Fibroblast of lung (primary cell): ENCODE measurements around the gene TARS1. TPM values are rescaled to one million over a fixed set of nuclear protein-coding genes. Genes with fewer than 3 reads are reported as not detected.

Experiments used
- DNase-seq, 2 donors: peaks; one replicate each; pipeline versions ENCODE4 v3.0.0 to v3.0.0-alpha.2; 2010; ENCODE audit warnings: low read depth in 2 of 2
- H2AFZ ChIP-seq: 2 replicates; pipeline ENCODE4 v1.5.1; 2012; ENCODE audit warnings: low read length, control low read depth, inconsistent platforms
- H3K27ac ChIP-seq: 2 replicates; pipeline ENCODE4 v1.5.1; 2011; ENCODE audit warnings: low read length, control low read depth; ENCODE audit not compliant: insufficient read depth
- H3K27me3 ChIP-seq: 2 replicates; pipeline ENCODE4 v1.5.1; 2011; ENCODE audit warnings: mild to moderate bottlenecking, low read length; ENCODE audit not compliant: control insufficient read depth, insufficient read depth
- H3K36me3 ChIP-seq: 2 replicates; pipeline ENCODE4 v1.5.1; 2011; ENCODE audit warnings: low read length; ENCODE audit not compliant: control insufficient read depth, insufficient read depth
- H3K4me1 ChIP-seq: 2 replicates; pipeline ENCODE4 v1.5.1; 2011; ENCODE audit warnings: low read length; ENCODE audit not compliant: control insufficient read depth, insufficient read depth; ENCODE audit errors: extremely low read depth
- H3K4me2 ChIP-seq: 2 replicates; pipeline ENCODE4 v1.5.1; 2011; ENCODE audit warnings: low read length, control low read depth; ENCODE audit not compliant: insufficient read depth; ENCODE audit errors: extremely low read depth
- H3K4me3 ChIP-seq, 4 experiments: fragments of 200-600 bp in 1 of 4; sonication (generic) in 1 of 4; replicated peaks in 1 of 4; 2 replicates each; pipeline ENCODE4 v1.5.1; 2011 to 2016; ENCODE audit warnings: low read length in 4 of 4, low read depth in 3 of 4, mild to moderate bottlenecking in 3 of 4, control low read depth in 2 of 4, inconsistent platforms in 1 of 4, mixed read lengths in 1 of 4; ENCODE audit not compliant: insufficient read depth in 1 of 4; ENCODE audit errors: control extremely low read depth in 1 of 4
- H3K79me2 ChIP-seq: 2 replicates; pipeline ENCODE4 v1.5.1; 2012; ENCODE audit warnings: mild to moderate bottlenecking, low read length, inconsistent platforms; ENCODE audit not compliant: control insufficient read depth, insufficient read depth
- H3K9ac ChIP-seq: 2 replicates; pipeline ENCODE4 v1.5.1; 2011; ENCODE audit warnings: mild to moderate bottlenecking, low read length, control low read depth; ENCODE audit not compliant: insufficient read depth
- H3K9me3 ChIP-seq: 2 replicates; pipeline ENCODE4 v1.5.1; 2012; ENCODE audit warnings: low read depth, low read length; ENCODE audit not compliant: control insufficient read depth, insufficient read depth
- H4K20me1 ChIP-seq: 2 replicates; pipeline ENCODE4 v1.5.1; 2011; ENCODE audit warnings: low read length; ENCODE audit not compliant: control insufficient read depth, insufficient read depth; ENCODE audit errors: extremely low read depth
- CTCF ChIP-seq, 2 donors: IDR thresholded peaks in 1 of 2; conservative IDR thresholded peaks in 1 of 2; 1 replicate in 1 of 2; 2 replicates in 1 of 2; pipeline ENCODE4 v1.5.1; 2011 to 2012; ENCODE audit warnings: low read length in 2 of 2, control low read depth in 1 of 2, inconsistent platforms in 1 of 2, low read depth in 1 of 2, mild to moderate bottlenecking in 1 of 2
- EZH2 ChIP-seq: IDR thresholded peaks from 2 replicates; pipeline ENCODE4 v1.5.1; 2012; ENCODE audit warnings: low read length, control low read depth, mild to moderate bottlenecking; ENCODE audit errors: missing control alignments
- polyA plus RNA-seq, 2 donors: library from polyadenylated mRNA; depleted of rRNA in 1 of 2; stranded (reverse) in 1 of 2; unstranded in 1 of 2; fragments of >200 nt; gene quantifications; 2 replicates each; pipeline ENCODE4 v1.2.1, GENCODE V29; 2011 to 2012; ENCODE audit warnings: missing spikeins in 1 of 2
- total RNA-seq: library from RNA; depleted of rRNA; stranded (reverse); fragments of >200 nt; gene quantifications from 2 replicates; pipeline ENCODE4 v1.2.1, GENCODE V29; 2014

Gene TARS1
- total and polyA plus RNA-seq, 2 donors (not counting 1 experiment from before 2014, with no cell fraction given), result 130 to 368 TPM

- Histone ChIP-seq H3K4me3 (no peak overlapping the region), H3K4me1 (no peaks in the 10 kb centered on the region), H2AFZ (no peak overlapping the region), H3K27me3 (no peaks in the 10 kb centered on the region), H4K20me1 (no peaks in the 10 kb centered on the region), H3K9ac (no peak overlapping the region), H3K79me2 (no peaks in the 10 kb centered on the region), H3K27ac (no peak overlapping the region), H3K9me3 (no peaks in the 10 kb centered on the region), H3K4me2 (no peak overlapping the region), H3K36me3 (no peaks in the 10 kb centered on the region)
- no peak for DNase-seq
- TF ChIP-seq EZH2 (no peak), CTCF (conservative IDR thresholded peaks at IDR 0.05 in 1 of 2, IDR thresholded peaks at IDR 0.05 in 1 of 2; ENCODE audit: low read depth in 1 of 2, low read length in 2 of 2) (no peak)
Observed at GRCh38 chr5:33422191-33422590, 18.6 kb upstream of the TARS1 start.

- Histone ChIP-seq H3K27ac (no peak overlapping the region), H3K4me3 (no peak overlapping the region), H3K4me2 (no peak overlapping the region), H4K20me1 (no peaks in the 10 kb centered on the region), H3K36me3 (no peaks in the 10 kb centered on the region), H3K27me3 (no peaks in the 10 kb centered on the region), H3K79me2 (no peaks in the 10 kb centered on the region), H3K4me1 (no peaks in the 10 kb centered on the region), H3K9me3 (no peaks in the 10 kb centered on the region), H2AFZ (no peak overlapping the region), H3K9ac (no peak overlapping the region)
- peak; percentile 44 to 78 for DNase-seq
- TF ChIP-seq CTCF (conservative IDR thresholded peaks at IDR 0.05 in 1 of 2, IDR thresholded peaks at IDR 0.05 in 1 of 2; ENCODE audit: low read depth in 1 of 2, low read length in 2 of 2) (peak in 1 of 2 donors; percentile 32), EZH2 (no peak)
Observed at GRCh38 chr5:33423018-33423630, 17.6 kb upstream of the TARS1 start.

GRCh38 chr5:33425314-33425713 is 15.5 kb upstream of the TARS1 start:
- Histone ChIP-seq H3K79me2 (no peaks in the 10 kb centered on the region), H4K20me1 (no peaks in the 10 kb centered on the region), H3K9ac (no peak overlapping the region), H3K9me3 (no peaks in the 10 kb centered on the region), H3K36me3 (no peaks in the 10 kb centered on the region), H3K27ac (no peak overlapping the region), H2AFZ (no peak overlapping the region), H3K4me2 (no peak overlapping the region), H3K27me3 (no peaks in the 10 kb centered on the region), H3K4me3 (no peak overlapping the region), H3K4me1 (no peaks in the 10 kb centered on the region)
- no peak for TF ChIP-seq EZH2
- no peak for TF ChIP-seq CTCF (conservative IDR thresholded peaks at IDR 0.05 in 1 of 2, IDR thresholded peaks at IDR 0.05 in 1 of 2; ENCODE audit: low read depth in 1 of 2, low read length in 2 of 2)
- no peak for DNase-seq
